Left hindlimb (tissue), 1 donor: ENCODE measurements around the gene AGBL1.

Experiments used
- DNase-seq: peaks from one replicate; pipeline ENCODE4 v3.0.0-alpha.2; 2018

Gene AGBL1

GRCh38 chr15:86247249-86247955 is 167.7 kb downstream of the AGBL1 start:
- DNase-seq, result no peak

GRCh38 chr15:86255247-86255646 is 175.6 kb downstream of the AGBL1 start:
- DNase-seq, result no peak

GRCh38 chr15:86256628-86257027 is 177.0 kb downstream of the AGBL1 start:
- DNase-seq, result no peak

GRCh38 chr15:86259589-86259988 is 179.9 kb downstream of the AGBL1 start:
- DNase-seq, result no peak

- DNase-seq, result no peak
These were observed 183.6 kb downstream of the AGBL1 start for GRCh38 chr15:86263230-86263629.

GRCh38 chr15:86266896-86267484 is 187.3 kb downstream of the AGBL1 start:
- no peak for DNase-seq

- DNase-seq, result no peak
These were observed 188.2 kb downstream of the AGBL1 start for GRCh38 chr15:86267892-86268291.

GRCh38 chr15:86268558-86268957 is 188.9 kb downstream of the AGBL1 start:
- DNase-seq, result no peak

GRCh38 chr15:86273309-86273708 is 193.6 kb downstream of the AGBL1 start:
- no peak for DNase-seq

- no peak for DNase-seq
These were observed 195.7 kb downstream of the AGBL1 start for GRCh38 chr15:86275361-86275760.

GRCh38 chr15:86278586-86278985 is 198.9 kb downstream of the AGBL1 start:
- no peak for DNase-seq

GRCh38 chr15:86284635-86285034 is 205.0 kb downstream of the AGBL1 start:
- no peak for DNase-seq

- DNase-seq, result no peak
These were observed 215.8 kb downstream of the AGBL1 start for GRCh38 chr15:86295511-86295910.

GRCh38 chr15:86296769-86297168 is 217.1 kb downstream of the AGBL1 start:
- no peak for DNase-seq

GRCh38 chr15:86300390-86301125 is 220.9 kb downstream of the AGBL1 start:
- no peak for DNase-seq

GRCh38 chr15:86311568-86312280 is 232.1 kb downstream of the AGBL1 start:
- DNase-seq, result no peak

GRCh38 chr15:86312486-86312885 is 232.8 kb downstream of the AGBL1 start:
- DNase-seq, result no peak

- no peak for DNase-seq
These were observed 236.5 kb downstream of the AGBL1 start for GRCh38 chr15:86316216-86316615.

GRCh38 chr15:86316726-86317383 is 237.2 kb downstream of the AGBL1 start:
- no peak for DNase-seq

- peak; percentile 42 for DNase-seq
These were observed 237.7 kb downstream of the AGBL1 start for GRCh38 chr15:86317384-86317740.

- DNase-seq, result no peak
These were observed 243.0 kb downstream of the AGBL1 start for GRCh38 chr15:86322629-86323028.

- DNase-seq, result no peak
These were observed 247.7 kb downstream of the AGBL1 start for GRCh38 chr15:86327230-86327865.
